Central memory CD8-positive, alpha-beta T cell (primary cell): ENCODE data around the gene ZFP62.

Source experiments
- ATAC-seq: fragments of 150-1000 bp; cut with Tn5 transposase; replicated peaks from 2 replicates; pipeline ENCODE4 v1.10.0; 2022; ENCODE audit warnings: mild to moderate bottlenecking, moderate FRiP score, moderate number of reproducible peaks; ENCODE audit not compliant: poor library complexity, severe bottlenecking; ENCODE audit errors: extremely low read depth
- DNase-seq, 2 donors: peaks; one replicate each; pipeline ENCODE4 v3.0.0; 2021; ENCODE audit warnings: low spot score in 2 of 2
- H3K27ac Mint-ChIP-seq: one replicate; pipeline ENCODE4 v1.8.0; 2022; ENCODE audit warnings: low read depth, mild to moderate bottlenecking, moderate library complexity, mixed read lengths
- H3K27me3 Mint-ChIP-seq: one replicate; pipeline ENCODE4 v1.8.0; 2022; ENCODE audit warnings: mixed read lengths
- H3K36me3 Mint-ChIP-seq: one replicate; pipeline ENCODE4 v1.8.0; 2022; ENCODE audit warnings: mild to moderate bottlenecking, moderate library complexity, mixed read lengths; ENCODE audit not compliant: insufficient read depth
- H3K4me1 Mint-ChIP-seq: one replicate; pipeline ENCODE4 v1.8.0; 2022; ENCODE audit warnings: mixed read lengths
- H3K4me3 Mint-ChIP-seq: one replicate; pipeline ENCODE4 v1.8.0; 2022; ENCODE audit warnings: mild to moderate bottlenecking, moderate library complexity, mixed read lengths
- H3K9me3 Mint-ChIP-seq: one replicate; pipeline ENCODE4 v1.8.0; 2022; ENCODE audit warnings: mixed read lengths

Gene ZFP62

GRCh38 chr5:180823346-180823745, 37.7 kb downstream of the ZFP62 start:
- ATAC-seq = no peak
- H3K9me3 Mint-ChIP-seq = no peaks in the 10 kb centered on the region
- no peak for DNase-seq
- no peaks in the 10 kb centered on the region for H3K4me1 Mint-ChIP-seq
- no peak overlapping the region for H3K4me3 Mint-ChIP-seq
- H3K27ac Mint-ChIP-seq = no peak overlapping the region
- H3K36me3 Mint-ChIP-seq = peaks cover 3% of the 10 kb centered on the region
- peaks cover 7% of the 10 kb centered on the region for H3K27me3 Mint-ChIP-seq

GRCh38 chr5:180821538-180821937, 39.5 kb downstream of the ZFP62 start:
- H3K27me3 Mint-ChIP-seq = peaks cover 11% of the 10 kb centered on the region
- H3K27ac Mint-ChIP-seq = no peak overlapping the region
- DNase-seq (no peak), ATAC-seq (no peak)
- peaks cover 3% of the 10 kb centered on the region for H3K36me3 Mint-ChIP-seq
- no peaks in the 10 kb centered on the region for H3K9me3 Mint-ChIP-seq
- no peak overlapping the region for H3K4me3 Mint-ChIP-seq
- no peaks in the 10 kb centered on the region for H3K4me1 Mint-ChIP-seq

- no peak for ATAC-seq
- H3K27me3 Mint-ChIP-seq = peaks cover 11% of the 10 kb centered on the region
- H3K4me3 Mint-ChIP-seq = no peak overlapping the region
These were observed 40.2 kb downstream of the ZFP62 start for GRCh38 chr5:180820788-180821321.

GRCh38 chr5:180818677-180819341, 42.3 kb downstream of the ZFP62 start:
- H3K4me1 Mint-ChIP-seq = no peaks in the 10 kb centered on the region
- no peak for DNase-seq
- peaks cover 11% of the 10 kb centered on the region for H3K27me3 Mint-ChIP-seq
- H3K4me3 Mint-ChIP-seq = no peak overlapping the region
- H3K36me3 Mint-ChIP-seq = peaks cover 3% of the 10 kb centered on the region
- no peaks in the 10 kb centered on the region for H3K9me3 Mint-ChIP-seq
- no peak overlapping the region for H3K27ac Mint-ChIP-seq
- no peak for ATAC-seq

More at GRCh38 chr5:180820788-180821321, 40.2 kb downstream of the ZFP62 start:
- Mint-ChIP-seq H3K27ac (no peak overlapping the region), H3K4me1 (no peaks in the 10 kb centered on the region), H3K36me3 (peaks cover 3% of the 10 kb centered on the region), H3K9me3 (no peaks in the 10 kb centered on the region)
- DNase-seq = no peak

GRCh38 chr5:180817893-180818674, 43.0 kb downstream of the ZFP62 start:
- no peak for ATAC-seq
- H3K4me1 Mint-ChIP-seq = no peaks in the 10 kb centered on the region

GRCh38 chr5:180816608-180817534, 44.2 kb downstream of the ZFP62 start:
- H3K36me3 Mint-ChIP-seq = peaks cover 3% of the 10 kb centered on the region
- DNase-seq (no peak), ATAC-seq (no peak)
- H3K4me3 Mint-ChIP-seq = peak overlapping the region; percentile 10
- H3K27me3 Mint-ChIP-seq = peaks cover 11% of the 10 kb centered on the region
- H3K9me3 Mint-ChIP-seq = no peaks in the 10 kb centered on the region
- peaks cover 2% of the 10 kb centered on the region for H3K4me1 Mint-ChIP-seq
- no peak overlapping the region for H3K27ac Mint-ChIP-seq

More at GRCh38 chr5:180817893-180818674, 43.0 kb downstream of the ZFP62 start:
- Mint-ChIP-seq H3K4me3 (no peak overlapping the region), H3K9me3 (no peaks in the 10 kb centered on the region), H3K27me3 (peaks cover 11% of the 10 kb centered on the region), H3K27ac (no peak overlapping the region), H3K36me3 (peaks cover 1% of the 10 kb centered on the region)
- DNase-seq = no peak

- no peak overlapping the region for H3K4me3 Mint-ChIP-seq
- DNase-seq (no peak), ATAC-seq (no peak)
- peaks cover 9% of the 10 kb centered on the region for H3K36me3 Mint-ChIP-seq
- peaks cover 11% of the 10 kb centered on the region for H3K27me3 Mint-ChIP-seq
- H3K4me1 Mint-ChIP-seq = peaks cover 10% of the 10 kb centered on the region
- no peaks in the 10 kb centered on the region for H3K9me3 Mint-ChIP-seq
- H3K27ac Mint-ChIP-seq = no peak overlapping the region
These were observed 45.7 kb downstream of the ZFP62 start for GRCh38 chr5:180815293-180815917.

- peaks cover 5% of the 10 kb centered on the region for H3K27me3 Mint-ChIP-seq
- H3K4me3 Mint-ChIP-seq = no peak overlapping the region
- H3K9me3 Mint-ChIP-seq = no peaks in the 10 kb centered on the region
- ATAC-seq (no peak), DNase-seq (no peak)
- H3K27ac Mint-ChIP-seq = no peak overlapping the region
- peaks cover 25% of the 10 kb centered on the region for H3K4me1 Mint-ChIP-seq
- H3K36me3 Mint-ChIP-seq = peaks cover 17% of the 10 kb centered on the region
These were observed 47.7 kb downstream of the ZFP62 start for GRCh38 chr5:180813420-180813819.

GRCh38 chr5:180811623-180812124, 49.4 kb downstream of the ZFP62 start:
- Mint-ChIP-seq H3K9me3 (no peaks in the 10 kb centered on the region), H3K4me3 (peak overlapping the region; percentile 75), H3K4me1 (peaks cover 43% of the 10 kb centered on the region), H3K27ac (peak overlapping the region; percentile 95), H3K27me3 (no peaks in the 10 kb centered on the region), H3K36me3 (peaks cover 20% of the 10 kb centered on the region)
- DNase-seq (no peak), ATAC-seq (no peak)

GRCh38 chr5:180810959-180811622, 50.0 kb downstream of the ZFP62 start:
- DNase-seq (no peak), ATAC-seq (no peak)
- H3K27ac Mint-ChIP-seq = peak overlapping the region; percentile 95
- H3K4me3 Mint-ChIP-seq = peak overlapping the region; percentile 75
- peaks cover 21% of the 10 kb centered on the region for H3K36me3 Mint-ChIP-seq
- no peaks in the 10 kb centered on the region for H3K27me3 Mint-ChIP-seq
- no peaks in the 10 kb centered on the region for H3K9me3 Mint-ChIP-seq
- peaks cover 49% of the 10 kb centered on the region for H3K4me1 Mint-ChIP-seq

- peaks cover 55% of the 10 kb centered on the region for H3K4me1 Mint-ChIP-seq
- peaks cover 21% of the 10 kb centered on the region for H3K36me3 Mint-ChIP-seq
- H3K27ac Mint-ChIP-seq = peak overlapping the region; percentile 95
- no peaks in the 10 kb centered on the region for H3K9me3 Mint-ChIP-seq
- H3K4me3 Mint-ChIP-seq = peak overlapping the region; percentile 75
- no peaks in the 10 kb centered on the region for H3K27me3 Mint-ChIP-seq
- DNase-seq = peak; percentile 91 to 97
- ATAC-seq = peak; percentile 73
These were observed 50.7 kb downstream of the ZFP62 start for GRCh38 chr5:180810210-180810958.
